Central memory CD8-positive, alpha-beta T cell (primary cell): Measurements from ENCODE around the gene TMA7.

Experiments used
- ATAC-seq: fragments of 150-1000 bp; cut with Tn5 transposase; replicated peaks from 2 replicates; pipeline ENCODE4 v1.10.0; 2022; ENCODE audit warnings: mild to moderate bottlenecking, moderate FRiP score, moderate number of reproducible peaks; ENCODE audit not compliant: poor library complexity, severe bottlenecking; ENCODE audit errors: extremely low read depth
- DNase-seq, 2 donors: peaks; one replicate each; pipeline ENCODE4 v3.0.0; 2021; ENCODE audit warnings: low spot score in 2 of 2
- H3K27ac Mint-ChIP-seq: one replicate; pipeline ENCODE4 v1.8.0; 2022; ENCODE audit warnings: low read depth, mild to moderate bottlenecking, moderate library complexity, mixed read lengths
- H3K27me3 Mint-ChIP-seq: one replicate; pipeline ENCODE4 v1.8.0; 2022; ENCODE audit warnings: mixed read lengths
- H3K36me3 Mint-ChIP-seq: one replicate; pipeline ENCODE4 v1.8.0; 2022; ENCODE audit warnings: mild to moderate bottlenecking, moderate library complexity, mixed read lengths; ENCODE audit not compliant: insufficient read depth
- H3K4me1 Mint-ChIP-seq: one replicate; pipeline ENCODE4 v1.8.0; 2022; ENCODE audit warnings: mixed read lengths
- H3K4me3 Mint-ChIP-seq: one replicate; pipeline ENCODE4 v1.8.0; 2022; ENCODE audit warnings: mild to moderate bottlenecking, moderate library complexity, mixed read lengths
- H3K9me3 Mint-ChIP-seq: one replicate; pipeline ENCODE4 v1.8.0; 2022; ENCODE audit warnings: mixed read lengths

TMA7 gene

GRCh38 chr3:48412375-48413001, 27.6 kb upstream of the TMA7 start:
- Mint-ChIP-seq H3K4me3 (no peak overlapping the region), H3K27ac (no peak overlapping the region), H3K27me3 (no peaks in the 10 kb centered on the region), H3K36me3 (no peaks in the 10 kb centered on the region), H3K9me3 (no peaks in the 10 kb centered on the region), H3K4me1 (no peaks in the 10 kb centered on the region)
- ATAC-seq = no peak
- DNase-seq = no peak

- Mint-ChIP-seq H3K36me3 (no peaks in the 10 kb centered on the region), H3K9me3 (no peaks in the 10 kb centered on the region), H3K4me3 (no peak overlapping the region), H3K27me3 (no peaks in the 10 kb centered on the region), H3K27ac (no peak overlapping the region), H3K4me1 (no peaks in the 10 kb centered on the region)
- ATAC-seq (no peak), DNase-seq (no peak)
Observed at GRCh38 chr3:48413086-48413485, 27.0 kb upstream of the TMA7 start.

- Mint-ChIP-seq H3K4me3 (no peak overlapping the region), H3K9me3 (no peaks in the 10 kb centered on the region), H3K36me3 (peaks cover 2% of the 10 kb centered on the region), H3K27me3 (no peaks in the 10 kb centered on the region), H3K27ac (no peak overlapping the region), H3K4me1 (no peaks in the 10 kb centered on the region)
- no peak for DNase-seq
- no peak for ATAC-seq
Observed at GRCh38 chr3:48413611-48414010, 26.4 kb upstream of the TMA7 start.

GRCh38 chr3:48414376-48415250, 25.4 kb upstream of the TMA7 start:
- no peaks in the 10 kb centered on the region for H3K4me1 Mint-ChIP-seq

GRCh38 chr3:48415251-48415953, 24.7 kb upstream of the TMA7 start:
- Mint-ChIP-seq H3K4me3 (no peak overlapping the region), H3K27ac (no peak overlapping the region), H3K36me3 (peaks cover 2% of the 10 kb centered on the region), H3K27me3 (no peaks in the 10 kb centered on the region), H3K9me3 (no peaks in the 10 kb centered on the region), H3K4me1 (no peaks in the 10 kb centered on the region)
- DNase-seq (no peak), ATAC-seq (no peak)

More at GRCh38 chr3:48414376-48415250, 25.4 kb upstream of the TMA7 start:
- DNase-seq (no peak), ATAC-seq (no peak)
- no peak overlapping the region for H3K4me3 Mint-ChIP-seq
- H3K36me3 Mint-ChIP-seq = peaks cover 2% of the 10 kb centered on the region
- no peaks in the 10 kb centered on the region for H3K9me3 Mint-ChIP-seq
- H3K27me3 Mint-ChIP-seq = no peaks in the 10 kb centered on the region
- no peak overlapping the region for H3K27ac Mint-ChIP-seq

GRCh38 chr3:48416091-48416505, 24.0 kb upstream of the TMA7 start:
- no peak overlapping the region for H3K4me3 Mint-ChIP-seq
- no peaks in the 10 kb centered on the region for H3K4me1 Mint-ChIP-seq
- H3K27me3 Mint-ChIP-seq = no peaks in the 10 kb centered on the region
- no peak overlapping the region for H3K27ac Mint-ChIP-seq
- DNase-seq (no peak), ATAC-seq (no peak)
- H3K36me3 Mint-ChIP-seq = peaks cover 2% of the 10 kb centered on the region
- no peaks in the 10 kb centered on the region for H3K9me3 Mint-ChIP-seq

GRCh38 chr3:48416546-48416945, 23.5 kb upstream of the TMA7 start:
- ATAC-seq (no peak), DNase-seq (no peak)
- H3K36me3 Mint-ChIP-seq = peaks cover 2% of the 10 kb centered on the region
- no peaks in the 10 kb centered on the region for H3K27me3 Mint-ChIP-seq
- no peaks in the 10 kb centered on the region for H3K4me1 Mint-ChIP-seq
- no peak overlapping the region for H3K27ac Mint-ChIP-seq
- H3K4me3 Mint-ChIP-seq = no peak overlapping the region
- H3K9me3 Mint-ChIP-seq = no peaks in the 10 kb centered on the region

- DNase-seq (no peak), ATAC-seq (no peak)
- Mint-ChIP-seq H3K9me3 (no peaks in the 10 kb centered on the region), H3K36me3 (peaks cover 2% of the 10 kb centered on the region), H3K4me1 (no peaks in the 10 kb centered on the region), H3K27me3 (no peaks in the 10 kb centered on the region), H3K27ac (no peak overlapping the region), H3K4me3 (no peak overlapping the region)
Observed at GRCh38 chr3:48417529-48418108, 22.4 kb upstream of the TMA7 start.

- Mint-ChIP-seq H3K36me3 (peaks cover 2% of the 10 kb centered on the region), H3K9me3 (no peaks in the 10 kb centered on the region), H3K27me3 (no peaks in the 10 kb centered on the region), H3K4me3 (no peak overlapping the region), H3K27ac (no peak overlapping the region), H3K4me1 (no peaks in the 10 kb centered on the region)
- ATAC-seq = no peak
- DNase-seq = no peak
Observed at GRCh38 chr3:48418140-48418539, 21.9 kb upstream of the TMA7 start.

- H3K36me3 Mint-ChIP-seq = peaks cover 2% of the 10 kb centered on the region
- no peak for DNase-seq
- no peak for ATAC-seq
- no peaks in the 10 kb centered on the region for H3K27me3 Mint-ChIP-seq
- H3K9me3 Mint-ChIP-seq = no peaks in the 10 kb centered on the region
- H3K4me3 Mint-ChIP-seq = no peak overlapping the region
- no peak overlapping the region for H3K27ac Mint-ChIP-seq
- H3K4me1 Mint-ChIP-seq = no peaks in the 10 kb centered on the region
Observed at GRCh38 chr3:48418651-48419050, 21.4 kb upstream of the TMA7 start.

- Mint-ChIP-seq H3K27me3 (no peaks in the 10 kb centered on the region), H3K27ac (no peak overlapping the region), H3K36me3 (peaks cover 2% of the 10 kb centered on the region), H3K4me3 (no peak overlapping the region), H3K4me1 (no peaks in the 10 kb centered on the region), H3K9me3 (no peaks in the 10 kb centered on the region)
- DNase-seq (no peak), ATAC-seq (no peak)
Observed at GRCh38 chr3:48419149-48419548, 20.9 kb upstream of the TMA7 start.

- ATAC-seq = no peak
- H3K4me1 Mint-ChIP-seq = no peaks in the 10 kb centered on the region
- no peaks in the 10 kb centered on the region for H3K27me3 Mint-ChIP-seq
- H3K4me3 Mint-ChIP-seq = no peak overlapping the region
- H3K27ac Mint-ChIP-seq = no peak overlapping the region
- peaks cover 2% of the 10 kb centered on the region for H3K36me3 Mint-ChIP-seq
- H3K9me3 Mint-ChIP-seq = no peaks in the 10 kb centered on the region
- no peak for DNase-seq
Observed at GRCh38 chr3:48419597-48419996, 20.5 kb upstream of the TMA7 start.
